Stimulated activated CD4-positive, alpha-beta T cell treated with anti-CD3 and anti-CD28 coated beads, TNF-alpha, amount 100 ng/mL, for 24 hours (primary cell): ENCODE measurements around the gene IKBKE.

Source experiments
- DNase-seq, 3 experiments: peaks; one replicate each; pipeline ENCODE4 v3.0.0-alpha.2; 2020; ENCODE audit warnings: low read depth in 3 of 3

The IKBKE gene

DNA sequence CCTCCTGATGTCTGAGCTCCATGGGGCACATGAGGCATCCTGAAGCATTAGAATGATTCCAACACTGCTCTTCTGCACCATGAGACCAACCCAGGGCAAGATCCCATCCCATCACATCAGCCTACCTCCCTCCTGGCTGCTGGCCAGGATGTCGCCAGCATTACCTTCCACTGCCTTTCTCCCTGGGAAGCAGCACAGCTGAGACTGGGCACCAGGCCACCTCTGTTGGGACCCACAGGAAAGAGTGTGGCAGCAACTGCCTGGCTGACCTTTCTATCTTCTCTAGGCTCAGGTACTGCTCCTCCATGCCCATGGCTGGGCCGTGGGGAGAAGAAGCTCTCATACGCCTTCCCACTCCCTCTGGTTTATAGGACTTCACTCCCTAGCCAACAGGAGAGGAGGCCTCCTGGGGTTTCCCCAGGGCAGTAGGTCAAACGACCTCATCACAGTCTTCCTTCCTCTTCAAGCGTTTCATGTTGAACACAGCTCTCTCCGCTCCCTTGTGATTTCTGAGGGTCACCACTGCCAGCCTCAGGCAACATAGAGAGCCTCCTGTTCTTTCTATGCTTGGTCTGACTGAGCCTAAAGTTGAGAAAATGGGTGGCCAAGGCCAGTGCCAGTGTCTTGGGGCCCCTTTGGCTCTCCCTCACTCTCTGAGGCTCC, 26.0 kb downstream of the IKBKE start:
- no peak for DNase-seq

DNA sequence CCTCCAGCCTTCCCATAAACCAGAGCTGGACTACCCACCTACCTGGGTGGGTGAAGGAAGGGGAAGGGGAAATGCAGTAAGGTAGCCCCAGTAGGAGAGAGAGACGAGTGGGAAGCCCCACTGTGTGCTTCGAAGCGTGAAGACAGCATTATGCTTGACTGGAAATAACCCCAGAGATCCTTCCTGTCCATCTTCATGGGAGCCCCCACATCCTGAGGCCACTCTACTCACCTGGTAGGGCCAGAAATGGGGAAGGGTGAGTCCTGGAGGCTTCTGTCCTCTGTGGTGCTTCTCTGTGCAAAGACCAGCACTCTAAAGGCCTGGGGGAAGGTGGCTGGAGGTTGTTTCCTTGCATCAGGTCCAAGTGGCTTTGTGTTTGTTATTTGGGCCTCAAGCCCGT, 27.1 kb downstream of the IKBKE start:
- no peak for DNase-seq

DNA sequence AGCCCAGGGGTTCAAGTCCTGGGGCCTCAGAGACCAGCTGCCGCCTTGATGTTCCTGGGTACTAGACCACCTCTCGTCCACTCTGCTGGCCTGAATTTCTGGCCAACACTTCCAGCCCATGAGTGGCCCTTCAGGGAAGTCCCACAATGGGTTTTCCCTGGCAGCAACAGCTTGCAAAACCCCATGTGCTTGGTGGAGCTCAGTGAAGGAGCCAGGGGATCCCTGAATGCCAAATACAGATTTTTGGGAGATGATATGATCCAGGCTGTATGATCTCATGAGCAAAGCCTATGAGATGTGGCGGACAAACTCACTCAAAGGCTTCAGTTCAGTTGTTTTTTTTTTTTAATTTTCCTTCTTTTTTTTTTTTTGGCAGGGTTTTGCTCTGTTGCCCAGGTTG, 27.5 kb downstream of the IKBKE start:
- no peak for DNase-seq

DNA sequence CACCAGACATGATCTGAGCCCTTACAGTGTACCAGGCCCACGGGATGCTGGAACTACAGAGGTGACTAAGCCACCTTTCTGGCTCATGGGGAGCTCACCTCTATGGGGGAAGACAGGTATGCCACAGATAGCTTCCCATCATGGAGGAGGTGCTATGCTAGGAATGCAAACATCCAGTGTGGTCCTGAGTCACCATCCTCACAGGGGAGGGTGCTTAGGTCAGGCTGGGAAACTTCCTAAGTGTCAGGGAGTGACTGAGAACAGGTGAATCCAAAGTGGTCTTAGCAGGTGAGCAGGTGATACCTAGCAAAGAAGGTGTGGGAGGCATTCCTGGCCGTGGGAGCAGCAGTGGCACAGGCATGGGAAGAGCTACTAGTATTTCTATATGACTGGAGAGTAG, 28.4 kb downstream of the IKBKE start:
- no peak for DNase-seq

DNA sequence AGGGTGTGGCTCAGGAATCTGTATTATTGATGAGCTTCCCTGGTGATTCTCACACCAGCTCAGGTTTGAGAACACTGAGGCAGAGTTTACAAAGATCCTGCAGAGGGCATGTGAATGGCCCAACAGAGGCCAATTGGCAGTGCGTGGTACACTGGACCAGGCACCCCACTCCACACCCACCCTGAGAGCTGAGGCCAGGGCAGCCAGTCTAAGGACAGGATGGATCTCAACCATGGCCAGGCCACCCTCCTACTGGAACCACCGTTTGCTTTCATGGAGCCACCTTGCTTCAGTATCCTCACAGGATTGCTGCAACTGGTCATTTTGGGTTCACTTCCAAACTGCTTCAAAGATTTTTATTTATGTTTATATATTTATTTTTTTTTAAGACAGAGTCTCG, 29.8 kb downstream of the IKBKE start:
- no peak for DNase-seq

DNA sequence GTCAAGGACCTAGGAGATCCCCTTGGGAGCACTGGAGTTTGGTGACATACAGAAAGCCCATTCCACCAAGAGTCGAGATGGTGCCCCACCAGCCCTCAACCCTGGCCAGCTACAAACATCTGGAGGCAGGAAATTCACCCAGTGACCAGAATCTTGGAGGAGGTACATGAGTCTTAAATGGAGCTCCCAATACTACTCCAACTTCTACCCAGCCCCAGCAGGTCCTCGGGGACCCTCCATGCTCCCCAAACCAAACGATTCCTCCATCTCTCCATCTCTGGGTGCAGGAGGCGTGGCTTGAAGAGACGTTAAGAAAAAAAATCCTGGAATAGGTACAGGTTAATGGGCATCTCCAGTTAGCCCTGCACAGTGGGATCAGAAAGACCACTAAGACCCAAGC, 31.6 kb downstream of the IKBKE start:
- no peak for DNase-seq

DNA sequence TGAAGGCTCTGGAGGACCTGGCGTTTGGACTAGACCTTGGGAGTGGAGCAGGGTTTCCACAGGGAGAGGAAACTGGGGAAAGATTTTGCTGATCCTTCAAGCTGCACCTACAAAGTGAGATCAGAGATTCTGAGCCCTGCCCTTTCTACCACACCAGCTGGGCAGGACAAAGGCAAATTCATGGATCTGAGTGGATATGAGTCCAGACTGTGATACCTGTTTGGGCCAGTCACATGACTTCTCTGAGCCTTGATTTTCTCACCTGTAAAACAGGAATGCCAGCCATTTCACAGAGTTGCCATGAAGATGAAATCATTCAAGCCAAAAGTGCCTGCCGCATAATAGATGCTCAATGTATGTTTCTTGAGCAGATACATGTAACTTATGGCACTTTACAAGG, 32.1 kb downstream of the IKBKE start:
- no peak for DNase-seq

DNA sequence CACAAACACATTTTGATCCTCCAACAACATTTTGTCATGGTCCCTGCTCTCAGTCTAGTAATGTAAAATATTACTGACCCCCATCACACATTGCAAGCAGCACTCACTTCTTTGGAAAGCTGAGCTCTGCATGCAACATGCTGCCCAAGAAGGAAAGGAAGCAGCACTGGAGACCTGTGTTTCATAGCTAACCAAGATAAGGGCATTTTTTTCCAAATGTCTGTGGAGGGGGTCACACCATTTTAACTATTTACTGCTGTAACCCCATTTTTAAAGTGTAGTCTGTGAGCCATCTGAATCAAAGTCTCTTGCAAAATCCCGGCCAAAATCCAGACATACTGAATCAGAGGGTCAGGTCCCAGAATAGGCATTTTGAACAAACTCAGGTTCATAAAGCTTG, 32.5 kb downstream of the IKBKE start:
- DNase-seq, result no peak

DNA sequence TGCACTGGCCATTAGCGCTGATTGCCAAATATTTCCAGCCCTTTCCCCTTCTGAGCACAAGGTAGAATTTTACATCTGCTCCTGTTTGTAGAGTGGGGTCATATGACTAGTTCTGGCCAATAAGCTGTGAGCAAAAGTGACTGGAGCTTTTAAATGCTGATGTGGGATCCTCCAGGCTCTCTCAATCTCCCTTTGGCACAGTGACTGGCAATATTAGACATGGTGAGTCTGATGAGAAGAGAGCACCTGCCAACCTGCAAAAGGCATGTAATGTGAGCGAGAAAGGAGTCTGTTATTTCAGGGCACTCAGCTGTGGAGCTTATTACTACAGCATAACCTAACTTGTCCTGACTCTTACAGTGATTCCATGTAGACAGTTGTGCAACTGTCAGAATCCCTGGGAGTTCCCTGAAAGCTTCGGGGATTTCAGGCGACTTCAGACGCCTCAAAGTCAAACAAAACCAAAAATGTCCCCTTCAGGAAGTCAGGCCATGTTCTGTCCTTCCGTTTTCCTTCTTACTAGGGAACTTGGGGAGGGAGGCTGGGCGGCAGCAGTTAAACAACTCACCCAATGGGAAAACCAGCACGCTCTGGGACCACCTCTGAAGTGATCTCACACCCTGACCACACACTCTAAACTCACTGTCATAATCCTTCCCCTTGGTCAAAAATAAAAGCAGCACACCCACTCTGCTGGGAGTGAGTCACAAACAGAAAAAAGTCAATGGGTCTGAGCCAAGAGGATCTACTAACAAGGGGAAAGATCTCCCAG, 33.5 kb downstream of the IKBKE start:
- peak in 2 of 3 experiments; percentile 30 to 55 for DNase-seq

DNA sequence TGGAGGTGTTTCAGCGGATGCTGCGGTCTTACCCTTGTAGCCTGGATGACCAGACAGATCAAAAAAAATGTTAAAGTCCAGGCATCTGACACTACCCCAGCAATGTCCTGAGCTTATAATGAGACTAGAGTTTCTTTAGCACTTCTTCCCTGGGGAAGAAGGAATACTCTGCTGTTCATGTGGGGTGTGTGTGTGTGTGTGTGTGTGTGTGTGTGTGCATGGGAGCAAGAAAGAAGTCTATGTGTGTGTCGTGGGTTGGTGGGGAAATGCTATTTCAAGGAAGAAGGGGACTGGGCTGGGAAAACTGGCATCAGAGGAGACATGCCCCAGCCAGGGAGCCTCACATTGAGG, 34.1 kb downstream of the IKBKE start:
- DNase-seq, result no peak

DNA sequence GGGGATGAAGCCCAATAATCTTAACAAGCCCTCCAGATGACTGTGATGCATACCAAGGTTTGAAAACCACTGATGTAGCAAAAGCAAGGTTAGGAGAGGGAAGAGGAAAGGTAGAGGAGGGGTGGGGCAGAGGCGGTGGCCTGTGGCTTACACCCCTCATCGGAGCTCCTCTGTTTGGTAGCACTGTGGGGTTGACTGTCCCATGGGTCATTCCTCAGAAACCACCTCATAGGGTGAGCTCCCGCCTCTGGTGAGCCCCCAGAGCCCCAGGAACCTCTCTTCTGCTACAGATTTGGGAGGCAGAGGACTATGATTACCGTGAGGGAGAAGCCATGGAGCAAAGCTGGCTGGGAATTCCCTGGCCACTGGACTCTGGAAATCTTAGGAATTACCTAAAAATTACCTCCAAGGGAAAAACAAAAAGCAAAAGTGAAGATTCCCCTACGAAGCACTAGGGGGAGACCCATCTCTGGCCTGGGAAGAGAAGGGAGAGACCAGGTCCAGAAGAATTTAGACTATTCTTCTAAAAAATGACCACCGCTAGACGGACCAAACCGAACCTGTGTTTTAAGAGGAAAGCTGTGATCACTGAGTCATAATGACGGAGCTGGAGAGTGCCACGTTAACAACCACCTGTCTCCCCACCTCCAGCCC, 35.6 kb downstream of the IKBKE start:
- no peak for DNase-seq

DNA sequence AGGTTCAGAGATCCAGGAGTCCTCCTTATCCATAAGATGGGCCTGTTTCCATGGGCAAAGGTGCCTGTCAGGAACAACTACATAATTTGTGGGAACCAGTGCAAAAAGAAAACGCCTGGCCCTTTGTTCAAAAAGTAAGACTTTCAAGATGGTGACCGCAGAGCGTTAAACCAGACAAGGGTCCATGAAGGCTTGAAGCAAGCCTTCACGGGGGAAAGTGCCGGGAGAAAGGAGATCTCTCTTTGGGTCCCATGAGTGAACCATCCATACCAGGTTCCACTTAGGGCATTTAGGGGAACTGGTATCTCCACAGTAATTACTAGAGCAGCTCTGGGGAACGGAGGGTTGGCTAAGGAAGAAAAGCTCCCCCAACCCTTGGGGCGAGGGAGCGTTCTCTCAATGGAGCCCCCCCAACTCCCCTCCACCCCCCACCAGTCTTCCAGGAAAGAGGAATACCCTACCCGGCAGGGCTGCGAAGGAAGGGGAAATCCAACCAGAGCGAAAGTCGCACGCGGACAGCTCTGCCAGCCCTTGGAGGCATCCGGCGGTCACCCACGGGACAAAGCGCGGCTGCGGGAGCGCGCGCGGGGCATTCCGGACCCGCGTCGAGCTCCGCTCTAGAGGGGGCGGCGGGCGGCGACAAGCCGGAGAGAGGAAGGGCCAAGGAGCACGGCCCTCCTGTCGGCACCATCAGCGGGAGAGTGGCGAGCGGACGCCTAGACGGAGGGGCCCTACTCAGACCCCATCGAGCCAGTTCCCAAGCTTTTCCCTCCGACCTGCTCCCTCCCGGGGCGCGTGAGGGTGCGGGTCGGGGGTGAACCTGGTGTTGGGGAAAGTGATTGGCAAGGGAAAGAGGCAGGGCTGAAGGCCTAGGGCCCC, 36.4 kb downstream of the IKBKE start:
- DNase-seq, result peak in 1 of 3 experiments; percentile 19

DNA sequence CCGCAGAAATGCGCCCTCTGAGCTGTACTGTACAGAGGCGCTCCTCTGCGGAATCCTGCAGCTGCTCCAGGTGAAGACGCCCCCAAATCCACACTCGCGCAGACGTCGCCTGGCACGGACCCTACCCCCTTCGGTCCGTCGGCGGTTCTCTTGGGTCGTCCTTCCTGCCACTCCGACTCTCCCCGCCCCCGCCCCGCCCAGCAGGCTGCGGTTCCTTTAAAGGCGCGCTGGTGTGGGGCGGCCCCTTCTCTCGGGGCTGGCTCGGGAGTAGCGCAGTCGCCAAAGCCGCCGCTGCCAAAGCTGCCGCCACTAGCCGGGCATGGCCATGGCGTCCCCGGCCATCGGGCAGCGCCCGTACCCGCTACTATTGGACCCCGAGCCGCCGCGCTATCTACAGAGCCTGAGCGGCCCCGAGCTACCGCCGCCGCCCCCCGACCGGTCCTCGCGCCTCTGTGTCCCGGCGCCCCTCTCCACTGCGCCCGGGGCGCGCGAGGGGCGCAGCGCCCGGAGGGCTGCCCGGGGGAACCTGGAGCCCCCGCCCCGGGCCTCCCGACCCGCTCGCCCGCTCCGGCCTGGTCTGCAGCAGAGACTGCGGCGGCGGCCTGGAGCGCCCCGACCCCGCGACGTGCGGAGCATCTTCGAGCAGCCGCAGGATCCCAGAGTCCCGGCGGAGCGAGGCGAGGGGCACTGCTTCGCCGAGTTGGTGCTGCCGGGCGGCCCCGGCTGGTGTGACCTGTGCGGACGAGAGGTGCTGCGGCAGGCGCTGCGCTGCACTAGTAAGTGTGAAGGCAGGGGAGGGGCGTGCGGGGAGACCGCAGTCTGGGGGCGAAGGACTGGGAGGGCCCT, 37.2 kb downstream of the IKBKE start, which contains the start of gene RASSF5:
TSS of gene RASSF5 (plus strand) at position 248 of the 846 bp plus-strand sequence. CDS start at position 320, 72 bp downstream.
- peak; percentile 57 to 86 (median 73) for DNase-seq

DNA sequence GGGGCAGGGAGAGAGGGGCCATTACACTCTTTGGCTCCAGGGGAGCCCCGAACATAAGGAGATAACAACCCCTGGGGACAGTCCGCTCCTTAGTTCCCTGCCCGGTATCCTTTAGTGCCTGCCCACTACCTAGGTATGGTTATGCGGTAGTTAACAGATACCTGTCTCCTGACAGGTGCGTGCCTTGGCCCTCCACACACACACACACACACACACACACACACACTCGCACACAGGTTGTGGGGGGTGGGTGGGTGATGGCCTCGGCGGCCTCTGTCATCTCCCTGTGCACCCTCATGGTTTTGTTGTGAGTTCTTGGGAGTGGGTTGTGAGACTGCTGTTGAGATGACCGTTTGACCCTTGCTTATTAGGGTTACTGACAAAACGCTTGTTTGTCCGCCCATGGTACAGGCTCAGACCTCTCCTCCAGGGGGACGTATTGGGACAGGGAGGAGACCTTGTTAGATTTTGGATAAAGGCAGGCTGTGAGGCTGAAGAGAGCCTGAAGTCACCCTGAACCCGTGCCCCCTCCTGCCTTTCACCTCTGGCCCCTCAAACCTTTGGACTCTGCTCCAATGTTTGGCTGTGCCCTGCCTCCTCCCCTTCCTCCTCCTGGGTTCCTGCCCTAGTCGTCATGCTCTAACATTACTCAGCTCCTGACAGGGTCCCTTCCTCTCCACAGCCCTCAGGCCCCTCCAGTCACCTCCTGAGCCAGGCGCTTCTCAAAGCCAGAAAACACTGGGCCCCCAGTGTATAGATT, 38.0 kb downstream of the IKBKE start:
- no peak for DNase-seq

DNA sequence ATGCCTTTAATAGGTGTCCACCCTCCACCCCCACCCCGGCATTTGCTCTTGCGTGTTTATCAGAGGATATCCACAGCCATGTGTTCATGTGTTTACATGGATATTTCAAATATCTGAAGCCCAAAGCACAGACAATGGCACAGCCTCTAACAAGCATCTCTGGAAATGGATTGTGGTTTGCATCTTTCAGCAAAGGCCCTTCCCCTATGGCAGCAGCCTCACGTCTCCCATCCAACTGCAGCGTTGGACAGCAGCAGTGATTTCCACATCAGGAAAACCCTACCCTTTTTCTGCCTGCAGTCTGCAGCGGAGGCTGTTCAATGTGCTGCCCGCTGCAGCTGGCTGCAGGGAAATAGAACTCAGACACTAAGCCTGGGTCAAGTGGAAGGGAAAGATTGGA, 38.7 kb downstream of the IKBKE start:
- DNase-seq, result no peak

DNA sequence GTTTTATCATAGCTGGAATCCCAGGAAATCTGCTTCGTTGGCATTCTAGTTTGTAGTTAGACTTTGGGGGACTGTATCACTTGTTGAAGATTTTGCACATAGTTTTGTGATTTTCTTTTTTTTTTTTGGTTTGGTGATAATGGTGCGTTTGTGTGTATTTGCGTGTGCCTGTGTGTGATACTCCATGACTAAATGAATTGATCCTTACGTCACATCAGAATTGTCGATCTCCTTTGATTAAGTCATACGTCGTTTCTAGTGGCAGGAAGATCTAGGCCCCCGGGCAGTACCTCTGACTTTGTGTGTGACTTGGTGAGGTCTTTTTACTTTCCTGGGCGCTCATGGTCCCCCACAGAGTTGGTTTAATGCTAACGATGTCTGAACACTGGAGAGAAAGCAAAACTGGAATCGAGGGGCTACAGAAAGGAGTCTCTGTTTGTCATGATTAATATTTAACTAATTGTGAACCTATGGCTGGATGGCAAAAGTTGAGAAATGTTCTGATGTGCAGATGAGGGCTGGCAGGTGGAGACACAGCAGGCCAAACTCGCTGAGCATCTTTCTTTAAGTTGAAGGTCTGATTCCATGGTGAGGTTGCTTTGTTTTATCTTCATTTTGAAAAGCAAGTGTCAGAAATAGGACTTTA, 39.5 kb downstream of the IKBKE start:
- DNase-seq, result no peak

DNA sequence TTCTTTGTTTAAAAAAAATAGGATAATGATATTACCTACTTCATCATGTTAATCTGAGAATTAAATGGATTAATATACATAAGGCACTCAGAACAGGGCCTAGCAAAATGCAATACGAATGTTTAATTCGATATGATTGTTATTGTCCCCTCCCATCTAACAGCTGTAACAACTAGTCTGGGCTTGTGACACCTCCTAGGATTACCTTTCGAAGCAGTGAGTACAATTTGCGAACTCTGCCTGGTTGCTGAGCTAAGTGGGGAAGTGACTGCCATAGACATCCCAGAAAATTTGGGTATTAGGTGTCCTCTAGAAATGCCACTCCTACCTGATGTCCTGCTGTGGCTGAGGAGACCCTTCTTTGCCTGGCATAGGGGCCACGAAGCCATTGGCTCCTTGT, 40.1 kb downstream of the IKBKE start:
- no peak for DNase-seq

DNA sequence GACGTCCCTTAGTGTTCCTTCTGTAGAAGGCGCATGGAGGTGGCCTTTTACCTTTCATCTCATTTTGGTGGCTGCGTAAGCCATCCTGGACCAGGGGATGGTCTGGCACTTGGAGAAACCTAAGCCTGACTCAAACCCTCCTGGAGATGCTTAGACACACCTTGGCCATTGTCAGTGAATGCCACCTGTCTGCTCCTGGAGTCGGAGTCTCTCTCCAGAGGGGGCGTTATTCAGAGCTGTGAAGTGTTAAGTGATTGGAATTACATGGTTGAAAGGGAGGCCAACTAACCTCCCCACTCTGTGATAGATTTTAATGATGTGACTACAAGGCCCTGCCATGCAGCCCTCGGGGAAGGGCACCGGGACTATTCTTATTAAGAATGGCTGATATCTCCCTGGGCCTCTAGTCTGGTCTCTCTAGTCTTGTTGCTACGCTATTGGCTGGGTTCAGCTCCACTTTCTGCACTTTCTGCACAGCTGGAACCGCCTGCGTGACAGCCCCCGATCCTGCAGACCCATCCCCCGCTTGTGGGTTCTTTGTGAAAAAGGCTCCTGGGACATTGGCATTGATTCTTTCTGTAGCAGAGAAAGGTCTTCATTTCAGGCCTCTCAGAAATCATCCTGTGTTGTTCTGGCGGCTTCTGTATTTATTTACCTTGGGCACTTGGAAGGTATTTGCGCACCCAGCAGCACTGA, 41.2 kb downstream of the IKBKE start:
- no peak for DNase-seq
